Liver (tissue), 3 donors: Measurements from ENCODE around the gene SEMA3C.

Source experiments
- ATF3 ChIP-seq: IDR thresholded peaks from 2 replicates; pipeline ENCODE4 v1.6.1; 2016; ENCODE audit warnings: antibody characterized with exemption
- CTCF ChIP-seq: fragments of 150-350 bp; IDR thresholded peaks from 2 replicates; pipeline ENCODE4 v1.5.1; 2017; ENCODE audit warnings: improper control_type of control experiment, low read depth, low read length; ENCODE audit not compliant: missing input control
- GABPA ChIP-seq, 2 donors: IDR thresholded peaks in 1 of 2; conservative IDR thresholded peaks in 1 of 2; 2 replicates each; pipeline ENCODE4 v1.6.1; 2016; ENCODE audit warnings: antibody characterized with exemption in 2 of 2, mild to moderate bottlenecking in 1 of 2, moderate library complexity in 1 of 2
- RAD21 ChIP-seq, 2 donors: IDR thresholded peaks; 2 replicates each; pipeline ENCODE4 v1.6.1; 2016; ENCODE audit warnings: antibody characterized with exemption in 2 of 2, mild to moderate bottlenecking in 2 of 2
- YY1 ChIP-seq: IDR thresholded peaks from 2 replicates; pipeline ENCODE4 v1.6.1; 2016; ENCODE audit warnings: antibody characterized with exemption, mild to moderate bottlenecking
- donor health status: healthy.
- donor health status: healthy.

- TF ChIP-seq ATF3 (no peak), RAD21 (IDR thresholded peaks at IDR 0.05) (no peak), YY1 (no peak), GABPA (IDR thresholded peaks at IDR 0.05 in 1 of 2, conservative IDR thresholded peaks at IDR 0.05 in 1 of 2) (no peak), CTCF (no peak)
Observed at GRCh38 chr7:80943342-80943741, 24.5 kb upstream of the SEMA3C start.
